Esophagus (tissue), 2 donors: Measurements from ENCODE around the gene ST8SIA1. TPM values are rescaled to one million over a fixed set of nuclear protein-coding genes. Genes with fewer than 3 reads are reported as not detected.

Experiments used
- H3K27ac ChIP-seq, 2 donors: one replicate each; pipeline ENCODE4 v1.5.1; 2013; ENCODE audit warnings: low read depth in 2 of 2, mild to moderate bottlenecking in 2 of 2, inconsistent platforms in 1 of 2, low read length in 1 of 2, moderate library complexity in 1 of 2
- H3K27me3 ChIP-seq, 2 donors: one replicate each; pipeline ENCODE4 v1.6.1; 2013; ENCODE audit warnings: low read length in 2 of 2, control low read depth in 1 of 2, mild to moderate bottlenecking in 1 of 2; ENCODE audit not compliant: insufficient read depth in 2 of 2, control insufficient read depth in 1 of 2
- H3K36me3 ChIP-seq, 2 donors: one replicate each; pipeline ENCODE4 v1.6.1; 2013; ENCODE audit warnings: low read length in 1 of 2; ENCODE audit not compliant: control insufficient read depth in 2 of 2, insufficient read depth in 2 of 2
- H3K4me1 ChIP-seq, 2 donors: one replicate each; pipeline ENCODE4 v1.6.1; 2013; ENCODE audit warnings: low read length in 1 of 2; ENCODE audit not compliant: control insufficient read depth in 2 of 2, insufficient read depth in 2 of 2
- H3K4me3 ChIP-seq, 2 donors: one replicate each; pipeline ENCODE4 v1.5.1; 2013; ENCODE audit warnings: low read length in 2 of 2, mild to moderate bottlenecking in 2 of 2, low read depth in 1 of 2, moderate library complexity in 1 of 2
- H3K9me3 ChIP-seq, 2 donors: one replicate each; pipeline ENCODE4 v1.6.1; 2013; ENCODE audit warnings: mild to moderate bottlenecking in 2 of 2, low read depth in 1 of 2, low read length in 1 of 2, moderate library complexity in 1 of 2; ENCODE audit not compliant: control insufficient read depth in 2 of 2, insufficient read depth in 1 of 2
- WGBS, 2 donors: extraction: QIAGEN DNeasy Blood & Tissue Kit; methylation state at CpG; one replicate each; pipeline ENCODE4 v1.1.7; 2013; 5-methylcytosine and 5-hydroxymethylcytosine counted together
- polyA plus RNA-seq, 2 donors: library from polyadenylated mRNA; stranded (reverse); fragments of 200-250 nt; gene quantifications; one replicate each; pipeline ENCODE4 v1.2.3, GENCODE V29; 2013
- donor health status: healthy with polysubstance abuse.
- donor health status: Bipolar disorder and iron deficiency.

Gene ST8SIA1
- polyA plus RNA-seq, 2 donors: 0.83 to 1.1 TPM

GRCh38 chr12:22333713-22334409 is 646 bp downstream of the ST8SIA1 start:
- H3K9me3 ChIP-seq: no peaks in the 10 kb centered on the region
- peak overlapping the region in 1 of 2 donors; percentile 23 for H3K27ac ChIP-seq
- 3 to 4% methylated on average over 49 of the region's 49 CpGs for WGBS, 2 donors
- no peaks in the 10 kb centered on the region for H3K36me3 ChIP-seq
- no peaks in the 10 kb centered on the region for H3K27me3 ChIP-seq
- H3K4me3 ChIP-seq: peak overlapping the region; percentile 51 to 70
- peaks cover 0 to 2% of the 10 kb centered on the region in 2 donors for H3K4me1 ChIP-seq

GRCh38 chr12:22333186-22333712 is 1.3 kb downstream of the ST8SIA1 start:
- WGBS, 2 donors: 49% methylated on average over 10 of the region's 10 CpGs
- Histone ChIP-seq H3K9me3 (no peaks in the 10 kb centered on the region), H3K36me3 (no peaks in the 10 kb centered on the region), H3K27ac (no peak overlapping the region), H3K4me1 (peaks cover 0 to 2% of the 10 kb centered on the region in 2 donors), H3K4me3 (peak overlapping the region; percentile 51 to 70), H3K27me3 (no peaks in the 10 kb centered on the region)

DNA sequence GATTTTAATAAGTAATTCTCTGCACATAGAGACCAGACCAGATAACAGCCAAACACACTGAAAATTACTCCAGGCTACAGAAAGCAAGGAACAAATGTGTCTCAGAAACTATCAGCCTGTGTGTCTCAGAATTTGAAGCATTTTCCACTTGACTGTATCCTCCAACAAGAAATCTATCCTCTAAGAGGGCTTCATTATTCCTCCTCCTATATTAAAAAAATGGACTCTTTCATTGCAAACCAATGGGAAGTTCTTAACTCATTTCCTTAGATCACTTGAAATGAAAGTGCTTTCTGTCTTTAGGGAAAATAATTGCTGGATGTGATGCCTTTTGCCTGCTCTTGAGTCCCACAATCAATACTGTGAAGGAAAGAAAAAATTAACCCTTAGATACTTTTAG is 2.3 kb downstream of the ST8SIA1 start:
- H3K27me3 ChIP-seq: no peaks in the 10 kb centered on the region
- H3K4me1 ChIP-seq: peaks cover 0 to 2% of the 10 kb centered on the region in 2 donors
- H3K4me3 ChIP-seq: no peak overlapping the region
- no peaks in the 10 kb centered on the region for H3K36me3 ChIP-seq
- no peak overlapping the region for H3K27ac ChIP-seq
- H3K9me3 ChIP-seq: no peaks in the 10 kb centered on the region

DNA sequence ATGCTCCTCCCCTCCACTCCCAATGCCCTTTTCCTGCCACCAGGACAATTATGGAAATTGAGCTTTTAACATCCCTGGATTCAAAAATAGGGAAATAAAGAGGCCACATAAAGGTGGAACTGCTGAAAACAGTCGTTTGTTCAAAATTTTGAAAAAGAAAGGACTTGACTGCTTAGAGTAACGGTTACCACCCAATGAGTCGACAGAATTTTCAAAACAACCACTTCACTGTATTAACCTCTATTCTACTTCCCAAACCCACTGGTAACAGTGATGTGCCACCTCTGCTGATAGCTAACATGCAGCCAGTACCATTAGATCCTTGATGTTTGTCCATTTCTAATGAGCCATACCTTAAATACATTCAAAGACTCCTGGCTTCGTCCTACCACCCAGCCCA is 4.9 kb downstream of the ST8SIA1 start:
- H3K4me1 ChIP-seq: peaks cover 0 to 2% of the 10 kb centered on the region in 2 donors
- no peaks in the 10 kb centered on the region for H3K27me3 ChIP-seq
- WGBS, 2 donors: 75 to 78% methylated on average over 4 of the region's 4 CpGs
- peak overlapping the region in 1 of 2 donors; percentile 18 for H3K27ac ChIP-seq
- no peaks in the 10 kb centered on the region for H3K36me3 ChIP-seq
- H3K4me3 ChIP-seq: no peak overlapping the region
- no peaks in the 10 kb centered on the region for H3K9me3 ChIP-seq

DNA sequence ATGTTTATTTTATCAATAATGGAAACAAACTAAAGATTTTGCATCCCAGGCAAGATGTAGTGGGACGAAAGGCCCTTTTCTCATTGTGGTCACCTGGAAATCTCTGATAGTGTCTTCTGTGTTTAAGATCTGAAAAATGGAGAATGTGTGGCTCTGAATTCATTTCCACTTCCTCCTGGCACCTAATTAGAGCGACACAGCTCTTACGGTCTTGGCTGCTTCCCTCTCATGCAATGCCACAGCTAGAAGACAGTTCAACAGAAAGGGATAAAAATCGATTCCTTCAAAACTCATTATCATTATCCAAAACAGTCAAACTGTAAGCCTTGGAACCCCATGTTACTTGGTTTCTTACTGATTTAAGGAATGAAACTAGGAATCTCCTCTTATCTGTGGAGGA is 9.3 kb downstream of the ST8SIA1 start:
- Histone ChIP-seq H3K4me3 (no peak overlapping the region), H3K27me3 (no peaks in the 10 kb centered on the region), H3K9me3 (no peaks in the 10 kb centered on the region), H3K27ac (no peak overlapping the region), H3K4me1 (no peaks in the 10 kb centered on the region), H3K36me3 (no peaks in the 10 kb centered on the region)
- 74 to 78% methylated on average over 4 of the region's 4 CpGs for WGBS, 2 donors

DNA sequence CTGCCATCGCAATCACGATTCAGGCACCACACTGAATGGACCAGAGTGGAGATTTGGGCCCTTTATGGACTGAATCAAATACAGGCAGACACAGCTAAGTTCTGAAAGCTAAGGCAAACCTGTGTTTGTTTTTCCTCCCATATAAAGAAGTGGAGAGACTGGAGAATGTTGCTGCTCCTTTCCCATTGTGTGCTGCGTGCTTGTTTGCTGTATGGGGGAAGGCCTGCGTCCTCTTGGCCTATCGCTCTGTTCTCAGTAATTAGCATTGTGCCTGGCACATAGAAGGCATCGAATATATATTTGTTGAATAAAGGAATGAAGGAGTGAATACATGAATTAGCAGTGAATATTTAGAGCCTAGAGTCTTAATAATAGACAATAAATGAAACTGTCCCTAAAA is 12.4 kb downstream of the ST8SIA1 start:
- no peak overlapping the region for H3K27ac ChIP-seq
- no peaks in the 10 kb centered on the region for H3K36me3 ChIP-seq
- WGBS, 2 donors: 86 to 93% methylated on average over 6 of the region's 6 CpGs
- no peak overlapping the region for H3K4me3 ChIP-seq
- H3K27me3 ChIP-seq: no peaks in the 10 kb centered on the region
- no peaks in the 10 kb centered on the region for H3K9me3 ChIP-seq
- no peaks in the 10 kb centered on the region for H3K4me1 ChIP-seq

- H3K27ac ChIP-seq: no peak overlapping the region
- H3K4me1 ChIP-seq: no peaks in the 10 kb centered on the region
- H3K4me3 ChIP-seq: no peak overlapping the region
- 58 to 66% methylated on average over 2 of the region's 2 CpGs for WGBS, 2 donors
- H3K27me3 ChIP-seq: no peaks in the 10 kb centered on the region
- no peaks in the 10 kb centered on the region for H3K9me3 ChIP-seq
- no peaks in the 10 kb centered on the region for H3K36me3 ChIP-seq
Observed at GRCh38 chr12:22321638-22322037, 12.9 kb downstream of the ST8SIA1 start.

DNA sequence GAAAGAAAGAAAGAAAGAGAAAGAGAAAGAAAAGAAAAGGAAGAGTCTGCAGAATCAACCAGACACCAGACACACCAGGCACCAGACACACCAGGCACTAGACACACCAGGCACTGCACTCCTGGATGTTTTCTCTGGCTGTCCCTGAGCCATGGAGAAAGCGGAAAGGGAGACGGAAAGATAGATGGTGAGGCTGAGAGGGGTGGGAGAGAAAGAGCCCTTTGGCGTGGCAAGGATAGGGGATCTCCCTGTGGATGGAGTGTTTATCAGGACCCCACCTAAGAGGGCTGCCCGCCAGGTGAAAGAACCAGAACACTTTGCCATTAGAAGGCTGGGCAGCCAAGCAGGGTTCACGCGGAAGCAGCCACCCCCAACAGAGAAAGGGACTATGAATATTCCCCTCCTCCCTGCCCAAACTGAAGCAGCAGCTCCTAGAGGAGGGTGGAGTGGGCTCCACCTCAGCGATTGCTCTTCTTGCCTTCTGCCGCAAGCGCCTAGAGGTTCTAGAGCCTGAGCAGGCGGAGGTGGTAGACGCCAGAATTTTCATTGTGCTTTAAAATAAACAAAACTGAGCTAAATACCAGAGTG is 13.4 kb downstream of the ST8SIA1 start:
- H3K4me1 ChIP-seq: no peaks in the 10 kb centered on the region
- H3K27ac ChIP-seq: peak overlapping the region in 1 of 2 donors; percentile 1
- no peaks in the 10 kb centered on the region for H3K9me3 ChIP-seq
- H3K36me3 ChIP-seq: no peaks in the 10 kb centered on the region
- no peak overlapping the region for H3K4me3 ChIP-seq
- H3K27me3 ChIP-seq: no peaks in the 10 kb centered on the region
- WGBS, 2 donors: 89 to 92% methylated on average over 11 of the region's 11 CpGs

GRCh38 chr12:22318108-22318737 is 16.3 kb downstream of the ST8SIA1 start:
- no peaks in the 10 kb centered on the region for H3K4me1 ChIP-seq
- H3K4me3 ChIP-seq: no peak overlapping the region
- no peaks in the 10 kb centered on the region for H3K9me3 ChIP-seq
- 78% methylated on average over 4 of the region's 4 CpGs for WGBS, 2 donors
- no peaks in the 10 kb centered on the region for H3K36me3 ChIP-seq
- H3K27ac ChIP-seq: no peak overlapping the region
- no peaks in the 10 kb centered on the region for H3K27me3 ChIP-seq
